Thoracic aorta (tissue), 2 donors: ENCODE data around the gene CAPN10. TPM values are rescaled to one million over a fixed set of nuclear protein-coding genes. Genes with fewer than 3 reads are reported as not detected.

Source experiments
- ATAC-seq: fragments of 150-250 bp; one replicate; pipeline ENCODE4 v1.8.0; 2017; ENCODE audit warnings: low read depth; ENCODE audit not compliant: insufficient number of reproducible peaks, low FRiP score
- DNase-seq: peaks from one replicate; pipeline ENCODE4 v3.0.0-alpha.2; 2020; ENCODE audit warnings: low spot score
- H3K27ac ChIP-seq, 2 donors: fragments of 200-600 bp; sonication (generic); 1 replicate in 1 of 2; 2 replicates in 1 of 2; pipeline ENCODE4 v1.5.1; 2016; ENCODE audit warnings: mild to moderate bottlenecking in 2 of 2, moderate library complexity in 2 of 2
- H3K27me3 ChIP-seq: fragments of 200-600 bp; sonication (generic); replicated peaks from 2 replicates; pipeline ENCODE4 v1.6.0; 2016; ENCODE audit warnings: mild to moderate bottlenecking; ENCODE audit not compliant: insufficient read depth
- H3K36me3 ChIP-seq: fragments of 200-600 bp; sonication (generic); one replicate; pipeline ENCODE4 v1.5.1; 2016
- H3K4me1 ChIP-seq, 2 donors: fragments of 200-600 bp; sonication (generic); 1 replicate in 1 of 2; 2 replicates in 1 of 2; pipeline versions ENCODE4 v1.5.1 to v1.6.0; 2016; ENCODE audit warnings: low read depth in 2 of 2, mild to moderate bottlenecking in 1 of 2; ENCODE audit not compliant: control insufficient read depth in 1 of 2
- H3K4me3 ChIP-seq: fragments of 200-600 bp; sonication (generic); 2 replicates; pipeline ENCODE4 v1.5.1; 2016; ENCODE audit warnings: mild to moderate bottlenecking
- H3K9me3 ChIP-seq: fragments of 200-600 bp; sonication (generic); 2 replicates; pipeline ENCODE4 v1.5.1; 2016
- total RNA-seq, 2 donors: library from RNA; depleted of rRNA; stranded (reverse); fragments of >200 nt; gene quantifications; one replicate each; pipeline versions ENCODE4 v1.1.0 to v1.2.3, GENCODE V29; 2016
- TF ChIP-seq, protein P1 (sequence below): fragments of 200-600 bp; sonication (generic); IDR thresholded peaks from one replicate; pipeline ENCODE4 v1.5.1; 2019; ENCODE audit warnings: antibody characterized with exemption

Gene CAPN10
- total RNA-seq, 2 donors from 2014 or later = 33.3 to 38.2 TPM

DNA sequence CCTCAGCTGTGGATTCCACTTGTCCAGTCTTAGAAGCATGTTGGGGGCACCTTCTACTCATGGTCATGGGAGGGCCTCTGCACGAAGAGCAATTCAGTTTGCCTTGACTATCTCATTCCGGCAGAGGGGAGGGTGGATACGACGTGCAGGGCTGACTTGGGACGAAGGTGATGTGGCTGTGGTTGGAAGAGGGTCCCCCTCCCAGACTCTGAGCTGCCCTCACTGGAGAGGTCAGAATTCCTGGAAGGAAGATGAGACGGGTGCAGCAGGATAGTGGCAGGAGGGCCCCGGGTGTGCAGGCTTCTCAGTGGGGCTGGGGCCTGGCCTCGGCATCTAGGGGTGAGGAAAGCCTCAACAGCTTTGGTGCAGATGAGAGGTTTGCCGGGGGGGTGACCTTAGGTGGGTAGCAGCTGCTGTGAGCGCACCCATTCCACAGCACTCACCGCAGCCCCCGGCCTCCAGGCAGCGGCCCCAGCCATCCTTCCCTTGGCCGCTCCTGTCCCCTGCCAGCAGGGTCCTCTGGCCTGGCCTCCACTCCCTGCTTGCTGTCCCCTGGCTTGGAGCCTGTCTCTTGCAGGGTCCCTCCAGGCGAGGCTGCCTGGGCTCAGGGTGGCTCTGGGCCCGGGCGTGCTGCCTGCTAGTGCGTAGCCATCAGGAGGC lies 15.1 kb upstream of the CAPN10 start:
- no peak for DNase-seq
- Histone ChIP-seq H3K27ac (no peak overlapping the region), H3K36me3 (peaks cover 13% of the 10 kb centered on the region), H3K27me3 (no peaks in the 10 kb centered on the region), H3K4me3 (no peak overlapping the region), H3K9me3 (no peaks in the 10 kb centered on the region), H3K4me1 (peaks cover 17 to 38% of the 10 kb centered on the region in 2 donors)
- no peak for ATAC-seq
- TF ChIP-seq, protein P1, sequence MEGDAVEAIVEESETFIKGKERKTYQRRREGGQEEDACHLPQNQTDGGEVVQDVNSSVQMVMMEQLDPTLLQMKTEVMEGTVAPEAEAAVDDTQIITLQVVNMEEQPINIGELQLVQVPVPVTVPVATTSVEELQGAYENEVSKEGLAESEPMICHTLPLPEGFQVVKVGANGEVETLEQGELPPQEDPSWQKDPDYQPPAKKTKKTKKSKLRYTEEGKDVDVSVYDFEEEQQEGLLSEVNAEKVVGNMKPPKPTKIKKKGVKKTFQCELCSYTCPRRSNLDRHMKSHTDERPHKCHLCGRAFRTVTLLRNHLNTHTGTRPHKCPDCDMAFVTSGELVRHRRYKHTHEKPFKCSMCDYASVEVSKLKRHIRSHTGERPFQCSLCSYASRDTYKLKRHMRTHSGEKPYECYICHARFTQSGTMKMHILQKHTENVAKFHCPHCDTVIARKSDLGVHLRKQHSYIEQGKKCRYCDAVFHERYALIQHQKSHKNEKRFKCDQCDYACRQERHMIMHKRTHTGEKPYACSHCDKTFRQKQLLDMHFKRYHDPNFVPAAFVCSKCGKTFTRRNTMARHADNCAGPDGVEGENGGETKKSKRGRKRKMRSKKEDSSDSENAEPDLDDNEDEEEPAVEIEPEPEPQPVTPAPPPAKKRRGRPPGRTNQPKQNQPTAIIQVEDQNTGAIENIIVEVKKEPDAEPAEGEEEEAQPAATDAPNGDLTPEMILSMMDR = no peak

DNA sequence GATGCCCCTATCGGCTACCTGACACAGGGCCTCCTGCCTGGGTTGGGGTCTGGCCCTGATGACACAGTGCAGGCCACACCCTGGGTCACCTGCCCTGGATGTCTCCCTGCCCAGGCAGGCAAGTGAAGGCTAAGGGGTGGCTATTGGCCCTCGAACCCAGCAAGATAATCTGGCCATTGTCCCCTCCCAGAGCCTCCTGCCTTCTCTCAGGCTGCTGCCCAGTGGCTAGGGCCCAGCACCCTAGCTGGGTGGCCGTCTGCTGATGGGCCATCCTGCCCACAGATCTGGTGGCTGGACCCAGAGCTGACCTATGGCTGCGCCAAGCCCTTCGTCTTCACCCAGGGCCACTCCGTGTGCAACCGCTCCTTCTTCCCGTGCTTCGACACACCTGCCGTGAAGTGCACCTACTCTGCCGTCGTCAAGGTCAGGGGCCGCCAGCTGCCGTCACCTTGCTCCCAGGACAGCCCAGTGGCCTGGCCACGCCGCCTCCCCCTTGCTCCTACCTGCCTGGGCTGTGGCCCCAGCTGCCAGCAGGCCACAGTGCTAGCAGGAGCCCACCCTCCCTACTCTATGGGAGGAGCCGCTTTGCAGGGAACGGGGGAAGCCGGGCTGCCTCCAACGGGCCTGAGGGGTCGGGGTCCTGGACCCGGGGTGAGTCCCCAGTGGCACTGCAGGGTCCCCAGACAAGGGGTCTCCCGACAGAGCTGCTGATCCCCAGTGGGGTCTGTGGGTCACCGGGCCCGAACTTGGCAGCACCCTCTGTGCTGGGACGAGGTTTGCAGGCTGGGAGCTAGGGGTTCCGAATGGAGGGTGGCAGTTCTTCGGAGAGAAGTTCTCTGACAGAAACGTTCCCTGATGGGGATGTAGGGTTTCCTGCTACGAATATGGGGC lies 14.1 kb upstream of the CAPN10 start:
- H3K4me3 ChIP-seq = no peak overlapping the region
- H3K27ac ChIP-seq = no peak overlapping the region
- no peaks in the 10 kb centered on the region for H3K9me3 ChIP-seq
- peaks cover 13 to 29% of the 10 kb centered on the region in 2 donors for H3K4me1 ChIP-seq
- no peak for DNase-seq
- no peak for ATAC-seq
- H3K27me3 ChIP-seq = no peaks in the 10 kb centered on the region
- peaks cover 22% of the 10 kb centered on the region for H3K36me3 ChIP-seq
- TF ChIP-seq, protein P1 = no peak

DNA sequence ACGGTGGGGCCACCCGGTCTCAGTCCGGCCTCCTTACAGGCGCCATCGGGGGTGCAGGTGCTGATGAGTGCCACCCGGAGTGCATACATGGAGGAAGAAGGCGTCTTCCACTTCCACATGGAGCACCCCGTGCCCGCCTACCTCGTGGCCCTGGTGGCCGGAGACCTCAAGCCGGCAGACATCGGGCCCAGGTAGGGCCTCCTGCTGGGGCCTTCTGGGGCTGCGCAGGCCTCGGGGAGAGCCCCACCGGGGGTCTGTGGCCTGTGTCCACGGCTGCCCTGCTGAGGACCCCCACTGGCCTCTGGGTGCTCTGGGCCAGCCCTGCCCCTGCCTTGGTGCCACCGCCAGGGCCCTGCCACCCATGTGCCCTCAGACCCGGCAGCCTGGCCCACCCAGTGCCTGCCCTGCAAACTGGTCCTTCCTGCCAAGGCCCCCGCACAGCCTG lies 13.4 kb upstream of the CAPN10 start:
- Histone ChIP-seq H3K4me1 (peaks cover 13 to 26% of the 10 kb centered on the region in 2 donors), H3K9me3 (no peaks in the 10 kb centered on the region), H3K27ac (no peak overlapping the region), H3K27me3 (no peaks in the 10 kb centered on the region), H3K36me3 (peaks cover 28% of the 10 kb centered on the region), H3K4me3 (no peak overlapping the region)
- ATAC-seq (no peak), DNase-seq (no peak)
- TF ChIP-seq, protein P1 = no peak

DNA sequence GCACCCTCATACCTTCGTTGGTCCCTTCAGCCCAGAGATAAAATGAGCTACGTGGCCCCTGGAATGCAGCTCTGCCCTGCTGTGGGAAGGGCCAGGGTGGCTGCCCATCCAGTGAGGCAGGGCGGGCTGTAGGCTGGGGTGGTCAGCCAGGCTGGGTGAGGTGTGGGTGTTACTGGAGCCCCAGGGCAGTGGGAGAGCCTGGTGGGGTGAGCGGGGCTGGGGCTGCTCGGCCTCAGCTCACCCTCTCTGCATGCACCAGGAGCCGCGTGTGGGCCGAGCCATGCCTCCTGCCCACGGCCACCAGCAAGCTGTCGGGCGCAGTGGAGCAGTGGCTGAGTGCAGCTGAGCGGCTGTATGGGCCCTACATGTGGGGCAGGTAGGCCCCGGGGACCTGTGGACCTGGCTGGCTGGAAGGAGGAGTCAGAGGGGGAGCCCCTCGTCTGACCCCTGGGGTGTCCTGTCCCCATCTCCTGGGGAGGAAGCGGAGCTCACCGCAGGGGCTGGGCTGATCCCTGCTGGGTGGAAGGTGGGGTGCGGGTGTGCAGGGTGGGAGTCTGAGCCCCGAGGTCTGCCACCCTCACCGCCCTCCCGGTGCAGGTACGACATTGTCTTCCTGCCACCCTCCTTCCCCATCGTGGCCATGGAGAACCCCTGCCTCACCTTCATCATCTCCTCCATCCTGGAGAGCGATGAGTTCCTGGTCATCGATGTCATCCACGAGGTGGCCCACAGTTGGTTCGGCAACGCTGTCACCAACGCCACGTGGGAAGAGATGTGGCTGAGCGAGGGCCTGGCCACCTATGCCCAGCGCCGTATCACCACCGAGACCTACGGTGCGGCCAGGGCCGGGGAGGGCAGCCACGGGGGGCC lies 12.8 kb upstream of the CAPN10 start:
- no peak overlapping the region for H3K27ac ChIP-seq
- H3K36me3 ChIP-seq = peaks cover 30% of the 10 kb centered on the region
- TF ChIP-seq, protein P1 = no peak
- peaks cover 13 to 26% of the 10 kb centered on the region in 2 donors for H3K4me1 ChIP-seq
- ATAC-seq = no peak
- DNase-seq = no peak
- H3K27me3 ChIP-seq = no peaks in the 10 kb centered on the region
- no peak overlapping the region for H3K4me3 ChIP-seq
- no peaks in the 10 kb centered on the region for H3K9me3 ChIP-seq
